Neural cell (in vitro differentiated cells): ENCODE data around the gene SLC6A18.
"Not testable (repeated sequence)": the region's sequence is repeated elsewhere in the genome, so short reads cannot be mapped to it uniquely, and the experiment has no call there.

Experiments
- CTCF ChIP-seq: fragments of 450-650 bp; IDR thresholded peaks from 2 replicates; pipeline ENCODE4 v1.5.1; 2014; ENCODE audit warnings: antibody characterized with exemption, mild to moderate bottlenecking, moderate library complexity; ENCODE audit not compliant: poor library complexity, severe bottlenecking
- EP300 ChIP-seq: fragments of 450-650 bp; conservative IDR thresholded peaks from 2 replicates; pipeline ENCODE4 v1.6.1; 2014; ENCODE audit warnings: antibody characterized with exemption, mild to moderate bottlenecking, moderate library complexity; ENCODE audit not compliant: poor library complexity, severe bottlenecking
- EZH2 ChIP-seq: fragments of 200-600, 300-800 bp; shearing (Covaris generic), sonication (generic); IDR thresholded peaks from 2 replicates; pipeline ENCODE4 v1.6.1; 2014; ENCODE audit warnings: antibody characterized with exemption, low read length, borderline replicate concordance, mild to moderate bottlenecking; ENCODE audit not compliant: insufficient read depth, poor library complexity, severe bottlenecking
- SMC3 ChIP-seq: fragments of 450-650 bp; conservative IDR thresholded peaks from 2 replicates; pipeline ENCODE4 v1.6.1; 2014; ENCODE audit warnings: antibody characterized with exemption, mild to moderate bottlenecking, moderate library complexity; ENCODE audit not compliant: poor library complexity

- TF ChIP-seq CTCF, EZH2, EP300, SMC3: not testable (repeated sequence)
Observed at GRCh38 chr5:1282993-1283728, 58.0 kb downstream of the SLC6A18 start.
